Hematopoietic multipotent progenitor cell treated with erythropoietin and hydrocortisone succinate and interleukin-3 and kit ligand, for 15 days (in vitro differentiated cells): ENCODE measurements around the gene NF2.

Experiments used
- DNase-seq: peaks from one replicate; pipeline ENCODE4 v3.0.0-alpha.2; 2015; ENCODE audit warnings: low spot score

NF2 gene

DNA sequence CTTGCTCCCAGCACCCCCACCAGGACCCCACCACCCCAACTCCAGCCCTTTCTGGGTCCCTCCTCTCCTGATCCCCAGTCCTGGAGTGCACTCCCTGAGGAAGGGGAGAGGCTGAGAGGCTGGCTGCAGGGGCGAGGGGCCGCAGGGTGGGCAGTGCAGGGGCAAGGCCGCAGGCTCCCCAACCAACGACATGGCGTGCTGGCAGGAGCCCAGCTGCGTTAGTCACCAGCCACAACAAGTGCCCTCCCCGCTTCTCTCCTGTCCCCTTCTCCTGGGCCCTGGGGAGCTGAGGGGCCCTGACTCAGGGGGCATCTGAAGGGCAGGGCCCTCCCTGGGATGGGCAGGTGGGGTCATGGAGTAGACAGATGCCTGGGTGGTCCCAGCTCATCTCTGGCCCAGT is 118.7 kb downstream of the NF2 start:
- DNase-seq: no peak

DNA sequence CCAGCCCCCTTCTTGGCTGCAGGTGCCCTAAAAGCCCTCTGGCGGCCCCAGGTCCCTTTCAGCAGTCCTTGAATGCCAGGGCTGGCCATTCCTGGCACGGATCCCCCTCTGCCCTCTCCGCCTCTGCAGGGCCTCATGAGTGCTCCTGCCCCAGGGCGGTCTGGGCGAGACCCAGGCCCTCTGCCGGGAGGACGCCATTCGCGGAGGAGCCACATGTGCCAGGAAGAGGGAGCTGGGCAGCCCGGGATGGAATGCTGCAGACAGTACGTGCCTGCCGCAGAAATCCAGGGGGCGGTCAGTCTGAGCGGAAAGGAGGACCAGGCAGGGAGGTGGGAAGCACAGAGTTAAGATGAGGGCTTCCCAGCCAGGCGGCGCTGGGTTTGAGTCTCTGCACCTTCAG is 119.2 kb downstream of the NF2 start:
- DNase-seq: no peak

DNA sequence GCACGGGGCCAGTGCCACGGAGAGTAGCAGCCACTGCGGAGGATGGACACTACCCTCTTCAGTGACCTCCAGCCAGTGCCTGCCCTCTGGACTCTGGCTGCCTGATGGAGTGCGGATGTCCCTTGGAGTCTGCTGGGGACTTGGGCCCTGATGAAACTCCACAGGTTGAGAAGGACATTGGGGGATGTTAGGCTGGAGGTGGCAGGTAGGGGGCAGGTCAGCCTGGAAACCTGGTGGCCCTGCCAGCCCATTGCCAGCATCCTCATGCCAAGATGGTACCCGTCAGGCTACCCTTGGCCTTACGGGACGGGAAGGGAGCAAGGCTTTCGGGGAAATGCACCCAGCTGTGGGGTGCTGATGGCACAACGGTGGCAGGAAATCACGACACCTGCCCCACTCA is 120.3 kb downstream of the NF2 start:
- DNase-seq: no peak

DNA sequence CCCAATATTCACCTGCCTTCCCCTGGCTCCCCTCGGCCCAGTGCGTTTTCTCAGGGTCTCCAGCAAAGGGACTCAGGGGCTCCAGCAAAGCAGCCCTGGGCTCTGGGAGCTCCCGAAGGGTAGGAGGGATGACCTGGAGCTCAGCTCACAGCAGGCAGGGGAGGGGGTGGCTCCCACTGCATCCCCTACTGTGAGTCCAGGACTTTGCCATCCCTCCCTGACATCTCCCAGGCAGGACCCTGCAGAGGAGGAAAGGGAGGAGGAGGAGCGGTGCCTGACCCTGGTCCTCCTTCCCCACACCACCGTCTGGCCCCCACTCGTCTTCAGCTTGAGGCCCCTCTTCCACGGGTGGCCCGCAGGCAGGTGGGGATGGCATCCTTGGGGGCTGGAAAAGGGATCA is 121.4 kb downstream of the NF2 start:
- DNase-seq: no peak

DNA sequence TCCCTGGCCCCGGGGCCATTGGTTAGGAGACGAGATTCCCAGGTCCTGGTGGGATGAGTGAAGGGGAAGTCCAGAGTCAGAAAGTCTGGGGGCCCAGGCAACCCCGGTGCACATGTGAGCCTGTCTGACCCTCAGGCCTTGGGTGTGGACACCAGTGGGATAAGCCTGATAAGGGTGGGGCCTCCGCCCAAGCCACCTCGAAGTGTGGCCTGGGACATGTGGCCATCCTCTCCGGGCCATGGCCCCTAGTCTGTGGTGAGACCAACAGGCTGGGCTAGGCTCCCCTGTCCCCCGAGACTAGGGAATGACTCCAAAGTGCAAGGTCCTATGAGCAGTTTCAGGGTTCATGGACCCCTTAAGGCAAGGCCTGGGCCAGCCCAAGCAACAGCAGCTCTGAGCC is 122.7 kb downstream of the NF2 start:
- DNase-seq: no peak

DNA sequence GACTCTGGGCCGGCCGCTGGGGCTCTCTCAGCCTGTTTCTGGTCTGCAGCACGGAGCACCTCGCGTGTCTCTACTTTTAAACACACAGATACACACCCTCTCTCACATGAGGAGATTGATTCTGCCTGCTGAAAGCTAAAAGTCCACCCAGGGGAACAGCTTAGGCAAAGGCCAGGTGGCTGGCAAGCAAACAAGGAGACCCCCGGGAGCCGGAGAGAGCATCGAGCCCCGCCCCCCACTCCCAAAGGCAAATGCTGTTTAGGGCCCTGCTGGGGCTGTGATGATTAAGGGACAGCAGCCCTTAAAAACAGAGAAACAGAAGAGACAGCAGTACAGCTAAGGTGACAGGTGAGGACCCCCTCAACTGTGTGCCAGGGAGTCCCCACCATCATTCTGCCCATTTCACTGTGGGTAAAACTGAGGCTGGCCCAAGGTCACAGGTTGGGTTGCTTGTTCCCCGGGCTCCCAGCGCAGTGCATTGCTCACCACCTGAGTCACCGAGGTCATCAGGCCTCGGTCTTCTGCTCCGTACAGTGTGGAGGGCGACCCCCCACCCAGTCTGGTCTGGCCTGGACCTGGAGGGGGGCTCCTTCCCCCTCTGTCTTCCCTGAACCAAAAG is 123.2 kb downstream of the NF2 start:
- DNase-seq: no peak

DNA sequence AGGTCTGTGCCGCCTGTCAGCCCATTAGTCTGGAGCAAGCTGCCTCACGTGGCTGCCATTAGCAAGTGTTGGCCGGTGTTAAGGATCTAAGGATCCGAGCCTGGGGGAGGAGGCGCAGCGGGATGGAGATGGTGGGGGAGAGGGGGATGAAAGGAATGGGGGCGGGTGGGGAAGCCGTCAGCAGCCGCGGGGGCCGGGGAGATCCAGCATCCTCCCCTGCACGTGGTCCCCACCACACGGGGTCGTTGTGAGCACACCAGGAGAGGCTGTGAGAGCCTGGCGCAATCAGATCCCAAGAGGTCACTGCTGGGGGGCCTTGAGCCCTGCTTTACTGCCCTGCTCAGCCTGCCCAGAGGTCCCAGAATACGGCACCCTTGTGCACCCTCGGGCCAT is 123.7 kb downstream of the NF2 start:
- peak; percentile 45 for DNase-seq

DNA sequence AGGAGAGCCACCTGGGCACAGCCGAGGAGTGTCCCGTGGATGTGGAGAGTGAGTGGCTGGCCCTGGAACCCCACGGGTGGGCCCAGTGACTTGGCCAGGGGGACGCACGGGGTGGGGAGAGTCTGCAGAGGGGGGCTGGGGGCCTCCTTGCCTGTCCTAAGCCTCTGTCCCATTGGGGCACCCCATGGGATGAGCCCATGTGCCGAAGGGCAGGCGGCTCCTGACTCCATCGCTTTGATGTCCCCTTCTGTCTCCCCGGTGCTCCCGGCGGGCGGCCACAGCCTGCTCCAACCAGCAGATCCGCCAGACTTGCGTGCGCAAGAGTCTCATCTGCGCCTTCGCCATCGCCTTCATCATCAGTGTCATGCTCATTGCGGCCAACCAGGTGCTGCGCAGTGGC is 125.7 kb downstream of the NF2 start:
- DNase-seq: no peak

DNA sequence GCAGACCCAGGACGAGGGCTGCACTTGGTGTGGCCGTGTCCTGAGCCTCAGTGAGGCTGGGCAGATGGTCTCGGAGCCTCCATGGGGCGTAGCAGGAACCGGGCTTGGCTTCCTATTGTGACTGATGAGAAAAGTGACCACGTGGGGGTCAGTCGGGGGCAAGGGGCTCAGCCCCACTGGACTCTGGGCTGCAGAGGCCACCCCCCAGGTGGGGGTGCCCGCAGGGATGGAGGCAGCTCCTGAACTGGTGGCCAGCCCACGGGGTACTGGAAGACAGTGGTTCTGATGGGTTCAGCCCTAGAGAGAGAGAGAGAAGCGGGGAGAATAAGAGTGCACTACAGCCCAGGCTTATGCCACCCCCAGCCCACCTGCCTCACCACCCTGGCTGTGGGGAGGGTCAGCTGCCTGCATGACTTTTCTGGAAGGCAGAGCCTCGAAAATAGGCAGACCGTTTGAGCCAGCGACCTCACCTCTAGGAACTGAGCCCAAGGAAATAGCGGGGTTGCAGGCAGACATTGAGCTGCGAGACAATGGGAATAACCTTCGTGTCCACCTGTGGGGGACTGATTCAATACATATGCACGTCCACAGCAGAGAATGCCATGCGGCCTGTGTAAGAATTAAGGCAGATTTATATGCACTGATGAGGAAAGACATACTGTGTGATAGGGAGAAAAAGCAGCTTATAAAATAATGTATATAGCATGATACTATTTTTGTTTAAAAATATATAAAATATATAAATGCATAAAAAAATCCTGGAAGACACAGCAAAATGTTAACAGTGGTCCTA is 127.8 kb downstream of the NF2 start:
- DNase-seq: no peak

DNA sequence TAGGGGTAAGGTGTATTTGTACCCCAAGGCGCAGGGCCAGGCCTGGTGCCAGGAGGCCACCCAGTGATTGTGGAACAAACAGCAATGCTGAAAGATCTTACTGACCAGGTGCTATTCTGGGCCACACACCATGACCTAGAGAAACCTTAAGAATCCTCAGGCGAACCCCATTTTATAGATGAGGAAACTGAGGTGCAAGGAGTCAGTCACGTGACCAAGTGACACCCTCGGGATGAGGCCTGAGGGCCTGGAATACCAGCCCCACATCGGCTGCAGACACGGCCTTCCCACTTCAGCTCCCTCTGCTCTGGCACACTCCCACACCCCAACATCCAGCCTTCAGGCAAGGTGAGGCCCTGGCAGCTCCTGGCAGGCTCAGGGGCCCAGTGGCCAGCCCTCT is 129.4 kb downstream of the NF2 start:
- no peak for DNase-seq

DNA sequence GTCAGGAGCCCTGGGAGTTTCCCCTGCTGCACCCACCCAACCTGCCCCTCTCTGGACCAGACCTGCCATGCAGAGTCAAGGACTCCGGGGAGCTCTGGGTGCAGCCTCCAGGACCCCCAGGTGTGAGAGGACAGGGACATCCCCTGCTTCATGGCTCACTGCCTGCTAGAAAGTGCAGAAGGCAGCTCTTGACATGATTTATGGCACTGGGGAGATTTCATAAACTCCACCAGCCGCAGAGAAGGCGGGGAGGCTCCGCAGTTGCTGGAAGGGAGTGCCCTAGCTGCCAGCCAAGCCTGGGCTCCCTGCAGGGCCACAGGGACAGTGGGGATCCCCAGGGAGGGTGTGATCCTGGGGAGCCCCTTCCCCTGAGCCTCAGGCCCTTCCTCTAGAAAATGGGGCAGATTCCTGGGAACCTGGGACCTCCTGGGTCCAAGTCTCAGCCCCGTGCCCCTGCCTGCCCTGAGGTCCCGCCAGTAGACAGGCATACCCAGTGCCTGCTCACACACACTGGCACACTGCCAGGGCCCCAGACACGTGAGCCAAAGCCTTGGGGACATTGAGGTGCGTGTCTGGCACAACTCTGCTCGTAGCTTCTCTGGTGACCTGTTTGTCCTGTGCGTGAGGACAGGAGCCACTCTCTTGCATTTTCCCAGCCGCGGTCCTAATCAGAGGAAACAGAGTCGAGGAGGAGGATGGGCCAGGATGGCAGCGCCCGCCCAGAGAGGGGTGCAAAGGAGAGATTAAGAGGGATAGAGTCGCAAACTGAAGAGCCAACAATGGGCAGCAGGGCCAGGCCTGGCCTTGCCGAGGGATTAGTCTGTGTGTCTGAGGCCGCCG is 130.1 kb downstream of the NF2 start:
- peak; percentile 90 for DNase-seq

DNA sequence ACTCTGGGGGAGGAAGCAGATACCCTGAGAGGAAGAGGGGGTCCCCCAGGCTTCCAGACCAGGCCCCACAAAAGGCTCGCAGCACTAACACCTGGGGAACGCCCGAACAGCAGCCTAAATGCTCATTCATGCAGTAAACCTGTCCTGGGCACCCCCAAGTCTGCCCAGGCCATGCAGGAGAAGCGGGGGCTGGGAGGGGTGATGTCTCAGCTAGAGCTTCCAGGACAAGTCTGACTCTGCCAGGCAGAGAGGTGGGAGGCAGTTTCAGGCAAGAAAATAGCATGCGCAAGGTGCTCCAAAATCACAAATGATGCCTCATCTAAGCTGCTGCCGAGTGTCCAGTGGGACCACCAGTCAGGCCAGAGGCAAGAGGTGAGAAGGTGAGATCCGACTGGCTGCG is 131.0 kb downstream of the NF2 start:
- peak; percentile 46 for DNase-seq

DNA sequence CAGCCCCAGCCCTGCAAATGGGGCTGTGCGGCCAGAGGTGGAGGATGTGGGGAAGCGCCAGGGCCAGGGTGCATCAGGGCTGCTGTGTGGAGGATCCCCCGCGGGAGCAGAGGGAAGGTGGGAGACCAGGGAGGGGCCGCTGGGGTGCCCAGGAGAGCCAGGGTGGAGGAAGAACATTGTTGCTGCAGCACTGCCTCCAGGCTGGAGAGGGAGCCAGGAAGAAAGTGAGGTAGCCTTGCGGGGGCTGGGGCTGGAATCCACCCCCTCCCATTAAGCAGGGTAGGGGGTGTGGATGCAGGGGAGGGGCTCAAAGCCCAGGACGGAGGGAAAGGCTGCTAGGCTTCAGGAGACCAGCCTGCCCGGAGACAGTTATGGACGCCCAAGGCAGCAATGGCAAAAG is 131.4 kb downstream of the NF2 start:
- DNase-seq: no peak

DNA sequence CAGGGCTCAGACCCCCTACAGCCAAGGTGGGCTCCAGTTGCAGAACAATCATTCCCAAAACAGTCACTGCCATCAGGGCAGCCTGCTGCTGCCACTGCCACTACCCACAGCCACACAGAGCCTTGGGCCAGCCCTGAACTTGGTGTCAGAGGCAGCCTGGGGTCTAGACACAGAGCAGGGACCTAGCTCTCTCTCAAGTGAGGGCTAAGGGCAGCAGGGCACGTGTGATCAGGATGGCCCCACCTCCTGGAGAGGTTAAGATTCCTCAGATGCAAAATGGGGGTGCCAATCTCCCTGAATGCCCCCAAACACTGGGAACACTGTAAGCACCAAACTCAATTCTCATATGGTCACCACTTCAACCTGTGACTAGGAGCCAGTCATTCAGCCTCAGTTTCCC is 132.0 kb downstream of the NF2 start:
- no peak for DNase-seq

DNA sequence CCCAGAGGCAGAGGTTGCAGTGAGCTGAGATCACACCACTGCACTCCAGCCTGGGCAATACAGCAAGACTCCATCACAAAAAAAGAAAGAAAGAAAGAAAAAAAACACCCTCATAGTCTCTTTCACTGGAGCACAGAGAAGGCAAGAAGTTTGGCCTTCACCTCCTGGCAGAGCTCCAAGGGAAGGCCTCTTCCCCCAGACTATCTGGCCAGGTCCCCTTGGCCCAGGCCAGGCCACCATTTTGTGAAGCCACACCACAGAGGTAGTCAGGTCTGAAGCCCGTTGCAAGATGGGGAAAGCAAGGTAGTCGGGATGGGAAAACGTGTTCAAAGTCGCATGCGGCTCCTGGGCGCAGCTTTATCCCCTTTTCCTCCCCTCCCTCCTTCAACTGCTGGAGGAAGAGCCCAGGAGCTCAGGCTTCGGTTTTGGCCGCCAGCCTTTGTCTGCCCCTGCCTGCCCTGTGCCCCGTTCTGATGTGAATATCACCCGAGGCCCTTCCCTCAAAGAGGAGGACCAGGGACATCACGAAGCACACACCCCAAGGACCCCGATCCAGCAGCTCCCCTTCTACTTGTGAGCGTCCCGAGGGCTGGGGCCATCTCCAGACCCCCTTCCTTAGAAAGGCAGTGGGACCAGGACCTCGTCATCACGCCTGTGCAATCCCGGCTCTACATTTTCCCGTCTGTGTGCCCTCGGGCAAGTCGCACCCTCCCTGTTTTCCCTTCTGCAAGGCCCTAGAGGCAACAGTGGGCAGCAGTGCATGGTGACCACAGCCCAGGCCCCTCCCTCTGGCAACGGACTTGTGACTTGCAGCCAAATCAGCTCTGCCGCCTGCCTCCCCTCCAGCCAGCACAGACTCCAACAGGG is 134.1 kb downstream of the NF2 start:
- DNase-seq: no peak

DNA sequence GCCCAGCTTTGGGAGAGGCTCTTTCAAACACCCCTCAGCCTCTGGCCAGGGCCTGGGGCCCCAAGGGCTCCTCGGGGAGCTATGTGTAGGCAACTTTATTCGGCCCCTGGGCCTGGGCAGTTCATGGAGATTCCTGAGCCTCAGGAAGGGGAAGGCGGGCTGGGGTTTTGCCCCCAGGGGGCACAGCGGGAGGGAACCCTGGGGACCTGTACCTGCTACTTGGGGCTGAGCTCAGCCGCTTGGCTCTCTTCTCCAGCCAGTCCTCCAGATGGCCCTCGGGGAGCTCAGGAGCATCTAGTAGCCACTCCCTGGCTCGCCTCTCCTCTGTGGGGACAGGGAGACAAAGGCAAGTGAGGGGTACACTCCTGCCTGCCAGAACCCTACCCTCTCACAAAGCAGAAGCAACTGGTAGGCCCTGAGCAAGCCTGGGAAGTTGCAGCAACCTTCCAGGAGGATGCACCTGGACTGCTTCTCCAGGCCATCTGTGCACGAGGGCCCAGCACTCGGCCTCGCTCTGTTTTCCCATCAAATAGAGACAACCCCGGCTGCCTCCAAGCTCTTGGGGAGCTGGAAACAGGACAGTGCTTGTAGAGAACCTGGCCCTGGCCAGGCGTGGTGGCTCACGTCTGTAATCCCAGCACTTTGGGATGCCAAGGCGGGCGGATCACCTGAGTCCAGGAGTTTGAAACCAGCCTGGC is 134.8 kb downstream of the NF2 start:
- no peak for DNase-seq

DNA sequence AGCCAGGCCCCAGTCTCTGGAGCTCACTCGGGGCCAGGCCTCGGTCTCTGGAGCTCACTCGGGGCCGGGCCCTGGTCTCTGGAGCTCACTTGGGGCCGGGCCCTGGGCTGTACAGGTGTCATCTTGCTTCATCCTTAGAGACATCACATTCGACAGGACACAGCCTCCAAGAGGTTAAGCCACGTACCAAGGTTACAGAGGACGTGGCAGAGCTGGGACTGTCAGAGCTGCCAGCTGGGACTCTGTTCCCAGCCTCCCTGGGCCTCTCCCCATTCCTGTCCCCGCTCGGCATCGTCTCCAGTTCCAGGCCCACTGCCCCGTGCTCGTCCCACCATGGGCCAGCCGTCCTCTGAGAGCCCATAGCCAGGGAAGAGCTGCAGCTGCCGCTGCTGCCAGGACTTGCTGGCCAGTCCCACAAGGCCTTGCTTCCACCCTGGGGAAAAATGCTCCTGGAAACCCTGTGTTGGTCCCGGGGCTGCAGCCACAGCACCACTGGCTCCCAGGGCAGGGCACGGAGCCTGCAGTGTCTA is 136.0 kb downstream of the NF2 start:
- no peak for DNase-seq

DNA sequence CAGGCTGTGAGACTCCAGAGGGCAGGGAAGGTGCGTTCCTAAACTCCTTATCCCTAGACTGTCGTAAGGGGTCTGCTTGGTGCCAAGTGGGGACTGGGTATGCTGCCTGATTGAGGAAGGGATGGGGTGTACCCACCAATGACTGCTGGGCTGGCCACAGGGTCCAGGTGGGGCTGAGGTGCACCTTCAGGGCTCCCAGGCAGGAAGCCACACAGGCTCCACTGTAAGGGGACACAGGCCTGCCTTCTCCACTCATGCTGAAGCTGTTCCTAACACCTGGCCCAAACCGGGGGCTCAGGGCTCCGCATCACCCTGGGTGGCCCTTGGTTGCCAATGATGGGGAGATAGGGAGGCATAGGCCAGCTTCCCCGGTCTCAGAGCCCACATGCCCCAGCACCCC is 136.8 kb downstream of the NF2 start:
- DNase-seq: no peak

DNA sequence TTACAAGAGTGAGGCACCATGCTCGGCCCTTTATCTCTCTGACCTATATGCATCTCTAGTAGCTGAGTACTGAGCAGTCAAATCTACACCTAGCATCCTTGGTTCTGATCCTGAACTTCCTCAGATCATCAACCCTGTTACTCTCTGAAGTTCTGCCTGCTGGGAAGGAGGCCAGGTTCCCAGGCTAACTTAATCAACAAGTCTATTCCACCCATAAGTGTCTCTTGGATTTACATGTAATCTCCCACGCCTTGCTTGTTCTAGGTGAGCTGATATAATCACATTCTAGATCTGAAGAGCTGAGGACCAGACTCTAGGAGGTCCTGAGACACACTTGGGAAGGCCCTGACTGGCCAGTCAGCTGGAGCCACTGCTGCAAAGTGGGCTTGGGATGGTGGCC is 138.5 kb downstream of the NF2 start:
- DNase-seq: no peak

DNA sequence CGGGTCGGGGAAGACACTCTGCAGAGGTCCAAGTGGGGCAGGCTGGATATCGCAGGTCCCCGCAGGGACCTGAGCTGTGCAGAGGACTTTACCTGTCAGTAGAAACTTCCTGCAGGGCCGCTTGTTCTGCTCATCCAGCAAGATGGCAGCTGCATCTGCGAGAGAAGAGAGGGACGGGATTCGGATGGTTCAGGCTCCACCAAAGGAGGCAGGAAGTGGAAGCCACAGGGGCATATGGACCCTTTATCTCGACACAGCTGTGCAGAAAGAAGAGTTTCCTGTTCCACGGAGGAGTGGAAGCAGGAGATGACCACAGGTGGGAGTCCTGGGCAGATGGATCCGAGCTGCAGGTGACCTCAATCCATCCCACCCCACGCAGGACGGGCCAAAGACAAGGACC is 138.9 kb downstream of the NF2 start:
- no peak for DNase-seq

DNA sequence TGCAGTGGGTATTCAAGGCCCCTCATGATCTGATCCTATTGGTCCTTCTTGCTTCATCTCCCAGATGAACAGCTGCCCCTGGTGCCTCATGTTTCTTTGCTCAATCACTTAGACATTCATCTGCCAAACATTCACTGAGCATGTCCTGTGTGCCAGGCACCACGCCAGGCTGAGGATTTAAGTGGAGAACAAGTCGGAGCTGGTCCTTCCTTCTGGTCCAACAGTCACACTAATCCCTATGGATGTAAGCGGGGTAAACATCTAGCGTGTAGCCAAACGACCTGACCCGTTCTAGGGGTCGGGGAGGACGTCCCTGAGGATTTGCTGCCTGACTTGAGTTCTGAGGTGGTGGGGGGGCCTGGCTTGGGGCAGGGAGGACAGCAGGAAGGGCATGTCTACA is 141.5 kb downstream of the NF2 start:
- DNase-seq: no peak
